ACC112 (cell line): ENCODE measurements around the gene KIF13A.
A peak's percentile ranks its signal among the peaks of the same experiment; 100 is the strongest.

Experiments used
- H2AFZ ChIP-seq: fragments of 200-600 bp; sonication (generic); one replicate; pipeline ENCODE4 v1.6.0; 2017; ENCODE audit warnings: antibody characterized with exemption, low read length; ENCODE audit not compliant: unreplicated experiment
- H3K27ac ChIP-seq: fragments of 200-600 bp; sonication (generic); 2 replicates; pipeline ENCODE4 v1.5.1; 2014; ENCODE audit warnings: low read depth, mild to moderate bottlenecking, antibody characterized with exemption, low read length, moderate library complexity
- H3K27me3 ChIP-seq: fragments of 200-600 bp; sonication (generic); 2 replicates; pipeline ENCODE4 v1.6.1; 2014; ENCODE audit warnings: mild to moderate bottlenecking, antibody characterized with exemption, low read length, moderate library complexity, mixed read lengths; ENCODE audit not compliant: insufficient read depth
- H3K36me3 ChIP-seq: fragments of 200-600 bp; sonication (generic); 2 replicates; pipeline ENCODE4 v1.6.1; 2016; ENCODE audit warnings: mild to moderate bottlenecking, antibody characterized with exemption, low read length, moderate library complexity, mixed read lengths; ENCODE audit not compliant: insufficient read depth
- H3K4me1 ChIP-seq: fragments of 200-600 bp; sonication (generic); one replicate; pipeline ENCODE4 v1.6.1; 2016; ENCODE audit warnings: low read length, mixed read lengths; ENCODE audit not compliant: insufficient read depth, unreplicated experiment, control insufficient read depth
- H3K4me3 ChIP-seq: fragments of 200-600 bp; sonication (generic); 2 replicates; pipeline ENCODE4 v1.5.1; 2014; ENCODE audit warnings: mild to moderate bottlenecking, low read depth, low read length
- H3K79me2 ChIP-seq: fragments of 200-600 bp; sonication (generic); one replicate; pipeline ENCODE4 v1.6.0; 2016; ENCODE audit warnings: low read length; ENCODE audit not compliant: control insufficient read depth, unreplicated experiment, insufficient read depth

The KIF13A gene

GRCh38 chr6:17870300-17871188 lies 116.9 kb downstream of the KIF13A start:
- no peak overlapping the region for H2AFZ ChIP-seq
- no peaks in the 10 kb centered on the region for H3K36me3 ChIP-seq
- H3K27me3 ChIP-seq, result no peaks in the 10 kb centered on the region
- no peaks in the 10 kb centered on the region for H3K79me2 ChIP-seq
- H3K4me3 ChIP-seq, result no peak overlapping the region
- H3K27ac ChIP-seq, result no peak overlapping the region
- peaks cover 31% of the 10 kb centered on the region for H3K4me1 ChIP-seq

- Histone ChIP-seq H3K36me3 (no peaks in the 10 kb centered on the region), H3K4me1 (peaks cover 39% of the 10 kb centered on the region), H3K27ac (no peak overlapping the region), H2AFZ (no peak overlapping the region), H3K27me3 (no peaks in the 10 kb centered on the region), H3K79me2 (no peaks in the 10 kb centered on the region), H3K4me3 (no peak overlapping the region)
Measured at GRCh38 chr6:17869753-17870050, 117.7 kb downstream of the KIF13A start.

GRCh38 chr6:17869010-17869752 lies 118.3 kb downstream of the KIF13A start:
- Histone ChIP-seq H3K79me2 (no peaks in the 10 kb centered on the region), H3K36me3 (no peaks in the 10 kb centered on the region), H3K27me3 (no peaks in the 10 kb centered on the region), H3K4me1 (peaks cover 44% of the 10 kb centered on the region), H2AFZ (no peak overlapping the region), H3K27ac (no peak overlapping the region), H3K4me3 (no peak overlapping the region)

GRCh38 chr6:17867880-17868279 lies 119.6 kb downstream of the KIF13A start:
- no peaks in the 10 kb centered on the region for H3K79me2 ChIP-seq
- H3K27ac ChIP-seq, result peak overlapping the region; percentile 45
- no peaks in the 10 kb centered on the region for H3K36me3 ChIP-seq
- no peak overlapping the region for H2AFZ ChIP-seq
- H3K27me3 ChIP-seq, result no peaks in the 10 kb centered on the region
- peaks cover 55% of the 10 kb centered on the region for H3K4me1 ChIP-seq
- no peak overlapping the region for H3K4me3 ChIP-seq

- Histone ChIP-seq H3K27ac (peak overlapping the region; percentile 45), H3K79me2 (no peaks in the 10 kb centered on the region), H3K4me3 (no peak overlapping the region), H2AFZ (no peak overlapping the region), H3K27me3 (no peaks in the 10 kb centered on the region), H3K36me3 (no peaks in the 10 kb centered on the region), H3K4me1 (peaks cover 55% of the 10 kb centered on the region)
Measured at GRCh38 chr6:17866876-17867444, 120.5 kb downstream of the KIF13A start.

GRCh38 chr6:17865798-17866725 lies 121.4 kb downstream of the KIF13A start:
- 0 out of 2 replicates have a peak overlapping the region, but pooled peaks have one; percentile 6 for H3K4me3 ChIP-seq
- H3K27ac ChIP-seq, result peak overlapping the region; percentile 87

GRCh38 chr6:17865243-17865642 lies 122.2 kb downstream of the KIF13A start:
- no peak overlapping the region for H2AFZ ChIP-seq
- H3K79me2 ChIP-seq, result no peaks in the 10 kb centered on the region
- H3K27ac ChIP-seq, result peak overlapping the region; percentile 87
- no peaks in the 10 kb centered on the region for H3K27me3 ChIP-seq
- no peak overlapping the region for H3K4me3 ChIP-seq
- H3K36me3 ChIP-seq, result no peaks in the 10 kb centered on the region
- peaks cover 55% of the 10 kb centered on the region for H3K4me1 ChIP-seq

More at GRCh38 chr6:17865798-17866725, 121.4 kb downstream of the KIF13A start:
- Histone ChIP-seq H3K79me2 (no peaks in the 10 kb centered on the region), H2AFZ (no peak overlapping the region), H3K4me1 (peaks cover 55% of the 10 kb centered on the region), H3K36me3 (no peaks in the 10 kb centered on the region), H3K27me3 (no peaks in the 10 kb centered on the region)

- H3K27ac ChIP-seq, result peak overlapping the region; percentile 87
- H3K4me3 ChIP-seq, result peak overlapping the region; percentile 38
- H3K4me1 ChIP-seq, result peaks cover 52% of the 10 kb centered on the region
Measured at GRCh38 chr6:17863901-17864754, 123.3 kb downstream of the KIF13A start.

GRCh38 chr6:17861361-17861760 lies 126.1 kb downstream of the KIF13A start:
- no peaks in the 10 kb centered on the region for H3K79me2 ChIP-seq
- no peak overlapping the region for H2AFZ ChIP-seq
- H3K36me3 ChIP-seq, result no peaks in the 10 kb centered on the region
- H3K27ac ChIP-seq, result no peak overlapping the region
- peaks cover 30% of the 10 kb centered on the region for H3K4me1 ChIP-seq
- no peaks in the 10 kb centered on the region for H3K27me3 ChIP-seq
- no peak overlapping the region for H3K4me3 ChIP-seq

More at GRCh38 chr6:17863901-17864754, 123.3 kb downstream of the KIF13A start:
- Histone ChIP-seq H3K27me3 (no peaks in the 10 kb centered on the region), H2AFZ (no peak overlapping the region), H3K36me3 (no peaks in the 10 kb centered on the region), H3K79me2 (no peaks in the 10 kb centered on the region)
